CD4-positive, alpha-beta T cell treated with Interleukin-17A for 4 hours (primary cell): ENCODE results near the gene CTXND1.

Source experiments
- DNase-seq: peaks from one replicate; pipeline ENCODE4 v3.0.0-alpha.2; 2020; ENCODE audit warnings: mixed read lengths

The CTXND1 gene

DNA sequence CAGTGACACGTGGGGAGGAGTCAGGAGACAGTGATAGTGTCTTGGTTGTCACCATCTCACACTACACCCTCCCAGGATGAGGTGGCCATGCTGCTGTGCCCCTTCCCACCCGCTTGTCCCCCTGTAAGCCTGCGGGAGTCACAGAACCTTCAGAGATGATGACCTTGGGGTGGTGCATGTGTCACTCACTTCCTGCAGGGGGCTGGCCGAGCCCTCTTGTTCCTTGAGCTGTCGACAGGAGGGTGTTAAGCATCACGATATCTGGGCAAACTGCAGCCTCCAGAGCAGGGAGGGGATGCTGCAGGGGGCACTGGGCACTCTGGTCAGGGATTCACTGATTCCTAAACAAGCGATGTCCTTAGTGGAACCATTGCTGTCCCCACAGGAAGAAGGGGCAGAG lies 71.5 kb downstream of the CTXND1 start:
- no peak for DNase-seq

DNA sequence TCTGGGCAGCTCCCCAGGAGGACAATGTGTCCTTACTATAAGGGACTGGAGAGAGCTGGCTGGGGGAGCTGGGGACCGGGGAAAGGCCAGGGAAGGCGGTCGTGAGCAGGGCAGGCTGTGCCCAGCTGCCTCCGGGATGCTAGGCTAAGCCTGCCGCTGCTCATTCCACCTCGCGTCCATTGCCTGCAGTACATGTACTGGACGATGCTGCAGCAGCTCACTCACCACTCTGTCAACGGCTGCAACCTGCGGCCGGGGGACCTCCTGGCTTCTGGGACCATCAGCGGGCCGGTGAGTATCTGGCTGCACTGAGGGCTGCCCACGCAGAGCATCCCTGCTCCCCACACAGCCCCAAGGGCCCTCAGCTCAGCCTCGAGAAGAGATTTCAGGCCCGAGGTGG lies 72.1 kb downstream of the CTXND1 start:
- DNase-seq: no peak

GRCh38 chr15:80179025-80179759 lies 72.8 kb downstream of the CTXND1 start:
- DNase-seq: no peak

DNA sequence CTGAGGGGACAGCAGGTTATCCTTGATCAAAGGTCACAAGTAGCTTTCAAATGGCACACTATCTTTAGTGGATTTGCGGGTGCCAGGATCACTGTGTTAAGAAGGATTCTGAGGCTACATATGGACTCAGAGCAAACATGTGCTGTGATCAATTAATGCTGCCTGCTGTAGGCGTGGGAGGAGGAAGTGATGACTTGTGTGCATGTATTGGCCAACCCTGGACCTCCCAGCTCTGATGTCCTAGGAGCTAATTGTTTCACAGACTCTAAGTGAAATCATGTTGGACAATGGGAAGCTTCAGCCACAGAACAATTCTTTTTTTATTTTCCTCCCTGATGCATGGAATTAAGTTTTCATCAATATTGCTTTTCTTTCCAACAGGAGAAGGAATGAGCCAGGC lies 74.9 kb downstream of the CTXND1 start:
- no peak for DNase-seq

GRCh38 chr15:80176443-80176842 lies 75.6 kb downstream of the CTXND1 start:
- no peak for DNase-seq

DNA sequence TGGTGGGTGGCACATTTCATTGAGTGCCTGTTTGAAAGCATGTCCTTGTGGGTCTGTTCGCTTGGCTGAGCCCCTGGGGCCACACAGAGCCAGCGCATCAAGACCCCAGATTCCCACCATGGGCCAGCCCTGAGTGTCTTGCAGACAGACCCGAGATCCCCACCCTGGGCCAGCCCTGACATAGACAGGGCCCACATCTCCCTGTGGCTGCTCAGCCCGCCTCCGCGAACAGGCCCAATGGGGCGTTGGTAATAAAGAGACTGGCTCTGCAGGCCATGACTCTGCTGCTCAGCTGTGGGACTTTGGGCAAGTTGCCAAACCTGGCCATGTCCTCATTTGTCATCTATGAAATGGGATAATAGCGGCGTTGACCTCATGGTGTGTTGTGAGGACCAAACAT lies 76.6 kb downstream of the CTXND1 start:
- DNase-seq: no peak

- no peak for DNase-seq
Measured at GRCh38 chr15:80174017-80174746, 77.8 kb downstream of the CTXND1 start.

DNA sequence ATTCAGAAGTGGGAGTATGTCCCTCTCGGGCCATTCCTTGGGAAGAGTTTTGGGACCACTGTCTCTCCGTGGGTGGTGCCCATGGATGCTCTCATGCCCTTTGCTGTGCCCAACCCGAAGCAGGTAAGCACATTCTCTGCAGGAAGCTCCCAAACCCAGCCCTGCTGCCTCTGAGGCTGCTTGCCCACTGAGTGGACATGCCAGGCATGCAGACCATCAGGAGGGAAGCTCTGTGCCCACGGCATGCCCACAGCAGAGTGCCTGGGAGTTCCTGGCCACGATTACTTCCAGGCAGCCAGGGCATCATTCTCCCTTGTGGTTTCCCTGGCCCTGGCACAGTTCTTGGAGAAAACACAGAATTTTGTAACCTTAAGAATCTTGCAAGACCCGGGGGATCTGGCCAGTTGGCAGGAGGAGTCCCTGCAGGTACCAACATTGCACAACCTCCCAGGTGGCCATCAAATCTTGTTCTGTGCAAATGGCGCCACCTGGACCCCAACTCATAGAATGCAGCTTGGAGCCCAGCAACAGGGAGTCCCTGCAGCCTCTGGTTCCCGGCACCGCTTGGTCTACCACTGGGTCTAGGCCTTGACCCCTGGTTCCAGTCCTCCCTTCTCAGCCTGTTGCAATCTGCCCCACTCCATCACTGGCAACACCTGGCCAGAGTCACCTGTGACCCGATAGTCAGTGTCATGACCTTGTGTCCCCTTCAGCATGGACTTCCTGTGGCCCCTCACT lies 78.8 kb downstream of the CTXND1 start:
- peak; percentile 78 for DNase-seq

DNA sequence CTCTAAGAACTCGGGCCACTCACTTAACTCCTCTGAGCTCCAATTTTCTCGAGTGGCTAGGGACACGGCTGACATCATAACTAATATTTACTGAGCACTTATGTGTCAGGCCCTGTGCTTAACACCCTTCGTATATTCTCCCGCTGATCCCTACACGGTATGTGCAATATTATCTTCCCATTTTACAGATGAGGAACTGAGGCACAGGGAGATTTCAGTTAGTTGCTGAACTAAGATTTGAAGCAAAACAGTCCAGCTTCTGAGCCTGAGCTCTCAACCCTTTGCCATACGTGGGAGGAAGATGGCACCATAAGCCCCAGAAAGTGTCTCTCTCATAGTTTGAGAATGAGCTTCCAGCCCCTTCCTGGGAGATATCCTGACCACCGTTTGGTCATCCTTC lies 79.6 kb downstream of the CTXND1 start:
- no peak for DNase-seq

- DNase-seq: no peak
Measured at GRCh38 chr15:80171787-80172186, 80.2 kb downstream of the CTXND1 start.

GRCh38 chr15:80170596-80170995 lies 81.4 kb downstream of the CTXND1 start:
- DNase-seq: no peak

- DNase-seq: no peak
Measured at GRCh38 chr15:80169768-80170357, 82.2 kb downstream of the CTXND1 start.

GRCh38 chr15:80168421-80168820 lies 83.6 kb downstream of the CTXND1 start:
- DNase-seq: no peak

DNA sequence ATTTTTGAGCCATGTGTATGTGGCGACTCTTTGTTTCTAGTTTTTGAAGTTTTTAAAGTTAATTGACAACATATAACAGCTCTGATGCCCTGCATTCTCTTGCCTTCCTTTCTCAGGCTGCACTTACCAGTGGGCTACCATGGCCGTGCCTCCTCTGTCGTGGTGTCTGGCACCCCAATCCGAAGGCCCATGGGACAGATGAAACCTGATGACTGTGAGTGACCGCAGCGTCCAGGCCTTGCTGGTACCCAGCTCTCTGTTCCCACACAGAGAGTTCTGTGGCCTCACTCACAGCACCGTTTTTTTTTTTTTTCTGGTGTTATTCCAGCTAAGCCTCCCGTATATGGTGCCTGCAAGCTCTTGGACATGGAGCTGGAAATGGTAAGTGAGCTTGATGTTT lies 84.1 kb downstream of the CTXND1 start:
- DNase-seq: no peak

- no peak for DNase-seq
Measured at GRCh38 chr15:80163897-80164296, 88.1 kb downstream of the CTXND1 start.

- DNase-seq: no peak
Measured at GRCh38 chr15:80163217-80163616, 88.8 kb downstream of the CTXND1 start.

- no peak for DNase-seq
Measured at GRCh38 chr15:80162059-80162554, 89.9 kb downstream of the CTXND1 start.

- no peak for DNase-seq
Measured at GRCh38 chr15:80161468-80162016, 90.5 kb downstream of the CTXND1 start.

DNA sequence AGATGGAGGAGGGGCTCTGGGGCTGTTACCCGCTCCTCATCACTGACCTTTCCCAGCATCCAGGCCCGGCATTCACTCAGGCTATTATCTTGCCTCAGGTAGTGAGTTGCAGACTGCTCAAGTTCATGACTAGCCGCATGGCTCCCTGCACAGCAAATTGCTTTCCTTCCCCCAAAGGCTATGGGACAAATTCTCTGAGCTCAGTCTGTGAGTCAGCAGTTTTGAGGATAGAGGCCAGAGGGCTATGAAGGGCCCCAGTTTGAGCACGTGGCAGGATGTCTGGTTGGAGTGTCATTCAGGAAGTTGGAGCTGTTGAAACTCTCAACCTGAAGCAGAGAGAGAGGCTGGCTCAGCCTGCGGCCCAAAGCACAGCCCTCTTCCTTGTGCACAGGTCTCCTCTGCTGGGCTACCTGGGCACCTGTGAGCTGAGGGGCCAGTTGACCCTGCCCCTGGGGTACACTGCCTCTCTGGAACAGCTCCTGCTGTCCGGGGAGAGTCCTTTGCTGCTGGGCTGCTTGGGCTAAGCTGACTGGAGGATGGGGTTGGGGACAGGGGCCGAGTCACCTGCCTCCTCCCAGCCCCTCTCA lies 91.3 kb downstream of the CTXND1 start:
- DNase-seq: peak; percentile 28

- DNase-seq: no peak
Measured at GRCh38 chr15:80159811-80160569, 92.0 kb downstream of the CTXND1 start.

- DNase-seq: no peak
Measured at GRCh38 chr15:80159301-80159700, 92.7 kb downstream of the CTXND1 start.

DNA sequence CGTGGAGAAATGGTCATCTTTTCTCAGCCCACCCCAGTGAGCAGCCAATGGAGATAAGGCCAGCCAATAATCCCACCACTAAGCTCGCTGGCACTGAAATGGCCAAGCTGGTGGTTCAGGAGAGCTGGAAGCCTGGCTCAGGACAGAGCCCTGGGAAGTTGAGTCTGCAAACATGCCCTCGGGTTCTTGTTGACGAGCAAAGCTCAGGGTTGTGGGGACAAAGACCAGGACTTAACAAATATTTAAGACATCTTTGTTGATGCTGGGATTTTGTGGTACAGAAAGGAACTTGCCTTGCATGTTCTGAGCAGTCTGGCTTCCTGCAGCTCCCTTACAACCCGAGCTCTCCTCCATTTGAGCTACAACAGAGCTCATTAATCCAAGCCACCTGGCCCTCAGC lies 94.8 kb downstream of the CTXND1 start:
- no peak for DNase-seq
